WTC11 (cell line): ENCODE measurements around the gene RUNX1.

Experiments
- ATF6 ChIP-seq: sonication (generic); formaldehyde crosslinking; IDR thresholded peaks from 2 replicates; pipeline ENCODE4 v1.8.1; 2023; ENCODE audit warnings: mild to moderate bottlenecking, missing genetic modification reagents
- CBFB ChIP-seq: sonication (generic); formaldehyde crosslinking; IDR thresholded peaks from 2 replicates; pipeline ENCODE4 v1.8.1; 2022; ENCODE audit warnings: mild to moderate bottlenecking, low read depth, missing genetic modification reagents
- EMX1 ChIP-seq: fragments of 250-450 bp; sonication (Bioruptor Pico); IDR thresholded peaks from 2 replicates; pipeline ENCODE4 v1.8.0; 2021; ENCODE audit warnings: mild to moderate bottlenecking
- ESRRA ChIP-seq: sonication (generic); formaldehyde crosslinking; IDR thresholded peaks from 2 replicates; pipeline ENCODE4 v1.8.1; 2022; ENCODE audit warnings: mild to moderate bottlenecking, missing genetic modification reagents, borderline replicate concordance
- FOXP1 ChIP-seq: sonication (generic); formaldehyde crosslinking; IDR thresholded peaks from 2 replicates; pipeline ENCODE4 v1.8.0; 2022; ENCODE audit warnings: missing genetic modification reagents, mild to moderate bottlenecking, moderate library complexity, borderline replicate concordance
- MAX ChIP-seq: sonication (generic); formaldehyde crosslinking; IDR thresholded peaks from 2 replicates; pipeline ENCODE4 v1.8.0; 2022; ENCODE audit warnings: mild to moderate bottlenecking, missing genetic modification reagents
- SMAD3 ChIP-seq: sonication (generic); formaldehyde crosslinking; IDR thresholded peaks from 2 replicates; pipeline ENCODE4 v1.8.0; 2022; ENCODE audit warnings: missing genetic modification reagents, mild to moderate bottlenecking, borderline replicate concordance
- STAT6 ChIP-seq: sonication (generic); formaldehyde crosslinking; conservative IDR thresholded peaks from 2 replicates; pipeline ENCODE4 v1.8.1; 2023; ENCODE audit warnings: mild to moderate bottlenecking, low read depth, missing genetic modification reagents, moderate library complexity
- ZNF121 ChIP-seq: sonication (generic); formaldehyde crosslinking; IDR thresholded peaks from 2 replicates; pipeline ENCODE4 v1.8.0; 2023; ENCODE audit warnings: missing genetic modification reagents
- ZNF232 ChIP-seq: sonication (generic); formaldehyde crosslinking; IDR thresholded peaks from 2 replicates; pipeline ENCODE4 v1.8.0; 2022; ENCODE audit warnings: mild to moderate bottlenecking, missing genetic modification reagents
- ZNF512 ChIP-seq: sonication (generic); formaldehyde crosslinking; IDR thresholded peaks from 2 replicates; pipeline ENCODE4 v1.8.1; 2022; ENCODE audit warnings: missing genetic modification reagents, borderline replicate concordance
- TF ChIP-seq, protein P1 (sequence below): fragments of 200-600 bp; IDR thresholded peaks from 2 replicates; pipeline ENCODE4 v1.8.0; 2022; ENCODE audit warnings: antibody characterized with exemption
- TF ChIP-seq, protein P2 (sequence below): fragments of 250-450 bp; sonication (Bioruptor Pico); IDR thresholded peaks from 2 replicates; pipeline ENCODE4 v1.9.0; 2021; ENCODE audit warnings: moderate library complexity, mild to moderate bottlenecking, inconsistent platforms, borderline replicate concordance

DNA sequence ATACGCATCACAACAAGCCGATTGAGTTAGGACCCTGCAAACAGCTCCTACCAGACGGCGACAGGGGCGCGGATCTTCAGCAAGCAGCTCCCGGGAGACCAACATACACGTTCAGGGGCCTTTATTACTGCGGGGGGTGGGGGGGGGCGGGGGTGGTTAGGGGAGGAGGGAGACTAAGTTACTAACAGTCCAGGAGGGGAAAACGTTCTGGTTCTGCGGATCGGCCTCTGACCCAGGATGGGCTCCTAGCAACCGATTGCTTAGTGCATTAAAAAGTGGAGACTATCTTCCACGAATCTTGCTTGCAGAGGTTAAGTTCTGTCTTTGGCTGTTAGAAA lies 162.0 kb downstream of the RUNX1 start:
- no peak for TF ChIP-seq ESRRA (CRISPR knock-in tag)
- TF ChIP-seq, protein P1, sequence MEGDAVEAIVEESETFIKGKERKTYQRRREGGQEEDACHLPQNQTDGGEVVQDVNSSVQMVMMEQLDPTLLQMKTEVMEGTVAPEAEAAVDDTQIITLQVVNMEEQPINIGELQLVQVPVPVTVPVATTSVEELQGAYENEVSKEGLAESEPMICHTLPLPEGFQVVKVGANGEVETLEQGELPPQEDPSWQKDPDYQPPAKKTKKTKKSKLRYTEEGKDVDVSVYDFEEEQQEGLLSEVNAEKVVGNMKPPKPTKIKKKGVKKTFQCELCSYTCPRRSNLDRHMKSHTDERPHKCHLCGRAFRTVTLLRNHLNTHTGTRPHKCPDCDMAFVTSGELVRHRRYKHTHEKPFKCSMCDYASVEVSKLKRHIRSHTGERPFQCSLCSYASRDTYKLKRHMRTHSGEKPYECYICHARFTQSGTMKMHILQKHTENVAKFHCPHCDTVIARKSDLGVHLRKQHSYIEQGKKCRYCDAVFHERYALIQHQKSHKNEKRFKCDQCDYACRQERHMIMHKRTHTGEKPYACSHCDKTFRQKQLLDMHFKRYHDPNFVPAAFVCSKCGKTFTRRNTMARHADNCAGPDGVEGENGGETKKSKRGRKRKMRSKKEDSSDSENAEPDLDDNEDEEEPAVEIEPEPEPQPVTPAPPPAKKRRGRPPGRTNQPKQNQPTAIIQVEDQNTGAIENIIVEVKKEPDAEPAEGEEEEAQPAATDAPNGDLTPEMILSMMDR: no peak
- no peak for TF ChIP-seq MAX
- TF ChIP-seq ZNF121: no peak
- TF ChIP-seq, protein P2, sequence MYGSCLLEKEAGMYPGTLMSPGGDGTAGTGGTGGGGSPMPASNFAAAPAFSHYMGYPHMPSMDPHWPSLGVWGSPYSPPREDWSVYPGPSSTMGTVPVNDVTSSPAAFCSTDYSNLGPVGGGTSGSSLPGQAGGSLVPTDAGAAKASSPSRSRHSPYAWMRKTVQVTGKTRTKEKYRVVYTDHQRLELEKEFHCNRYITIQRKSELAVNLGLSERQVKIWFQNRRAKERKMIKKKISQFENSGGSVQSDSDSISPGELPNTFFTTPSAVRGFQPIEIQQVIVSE (CRISPR knock-in tag): no peak
- TF ChIP-seq CBFB (CRISPR knock-in tag): no peak
- no peak for TF ChIP-seq FOXP1 (CRISPR knock-in tag)
- TF ChIP-seq ATF6 (CRISPR knock-in tag): no peak
- TF ChIP-seq ZNF512 (CRISPR knock-in tag): no peak
- no peak for TF ChIP-seq STAT6 (CRISPR knock-in tag)
- TF ChIP-seq ZNF232: no peak
- TF ChIP-seq SMAD3 (CRISPR knock-in tag): no peak
- TF ChIP-seq EMX1 (CRISPR knock-in tag): no peak
